ENCODE data around the gene PTPN12. TPM values are rescaled to one million over a fixed set of nuclear protein-coding genes. Genes with fewer than 3 reads are reported as not detected.
"Not testable (repeated sequence)": the region's sequence is repeated elsewhere in the genome, so short reads cannot be mapped to it uniquely, and the experiment has no call there.

Gene PTPN12
- total RNA-seq, 4 donors from 2014 or later, result 63.9 to 75.3 (median 68.2) TPM

GRCh38 chr7:77525231-77525630 lies 11.9 kb upstream of the PTPN12 start:
- H3K4me3 ChIP-seq (ENCODE audit: low read depth, poor library complexity, severe bottlenecking), result no peak overlapping the region
- no peak for TF ChIP-seq CTCF (IDR thresholded peaks at IDR 0.05)
- no peak for TF ChIP-seq POLR2A (IDR thresholded peaks at IDR 0.05)
- intact Hi-C loops (cut with DNase I; ENCODE audit: low total_unique reads), result no loop called here
- no peak for DNase-seq (ENCODE audit: low spot score in 2 of 2)
- WGBS, 2 donors, result 91 to 95% methylated on average over 2 of the region's 2 CpGs

- no peak for DNase-seq (ENCODE audit: low spot score in 2 of 2)
- H3K4me3 ChIP-seq (ENCODE audit: low read depth, poor library complexity, severe bottlenecking), result no peak overlapping the region
- intact Hi-C loops (cut with DNase I; ENCODE audit: low total_unique reads), result no loop called here
- TF ChIP-seq POLR2A (IDR thresholded peaks at IDR 0.05) (no peak), CTCF (IDR thresholded peaks at IDR 0.05) (no peak)
Observed at GRCh38 chr7:77528368-77528767, 8.7 kb upstream of the PTPN12 start.

GRCh38 chr7:77529279-77529678 lies 7.8 kb upstream of the PTPN12 start:
- no peak overlapping the region for H3K4me3 ChIP-seq (ENCODE audit: low read depth, poor library complexity, severe bottlenecking)
- TF ChIP-seq CTCF (IDR thresholded peaks at IDR 0.05), result no peak
- intact Hi-C loops (cut with DNase I; ENCODE audit: low total_unique reads), result no loop called here
- no peak for DNase-seq (ENCODE audit: low spot score in 2 of 2)
- WGBS, 2 donors, result 81 to 99% methylated on average over 4 of the region's 4 CpGs

- H3K4me3 ChIP-seq (ENCODE audit: low read depth, poor library complexity, severe bottlenecking), result no peak overlapping the region
- TF ChIP-seq CTCF (IDR thresholded peaks at IDR 0.05) (no peak), POLR2A (IDR thresholded peaks at IDR 0.05) (no peak)
- no peak for DNase-seq (ENCODE audit: low spot score in 2 of 2)
- intact Hi-C loops (cut with DNase I; ENCODE audit: low total_unique reads), result no loop called here
- 61 to 68% methylated on average over 2 of the region's 2 CpGs for WGBS, 2 donors
Observed at GRCh38 chr7:77531038-77531437, 6.1 kb upstream of the PTPN12 start.

- no peak for DNase-seq (ENCODE audit: low spot score in 2 of 2)
- TF ChIP-seq POLR2A (IDR thresholded peaks at IDR 0.05) (no peak), CTCF (IDR thresholded peaks at IDR 0.05) (no peak)
- 71 to 75% methylated on average over 5 of the region's 5 CpGs for WGBS, 2 donors
- intact Hi-C loops (cut with DNase I; ENCODE audit: low total_unique reads), result no loop called here
- no peak overlapping the region for H3K4me3 ChIP-seq (ENCODE audit: low read depth, poor library complexity, severe bottlenecking)
Observed at GRCh38 chr7:77532247-77532646, 4.8 kb upstream of the PTPN12 start.

GRCh38 chr7:77532732-77533131 lies 4.4 kb upstream of the PTPN12 start:
- H3K4me3 ChIP-seq (ENCODE audit: low read depth, poor library complexity, severe bottlenecking); intact Hi-C loops (cut with DNase I; ENCODE audit: low total_unique reads); DNase-seq (ENCODE audit: low spot score in 2 of 2): not testable (repeated sequence)
- 79 to 91% methylated on average over 3 of the region's 3 CpGs for WGBS, 2 donors

- H3K4me3 ChIP-seq (ENCODE audit: low read depth, poor library complexity, severe bottlenecking); DNase-seq (ENCODE audit: low spot score in 2 of 2); intact Hi-C loops (cut with DNase I; ENCODE audit: low total_unique reads): not testable (repeated sequence)
- WGBS, 2 donors, result 95 to 98% methylated on average over 7 to 19 of the region's 31 CpGs
Observed at GRCh38 chr7:77534046-77534445, 3.0 kb upstream of the PTPN12 start.
